Measurements from ENCODE around the gene AMIGO1.
"Not testable (repeated sequence)": the region's sequence is repeated elsewhere in the genome, so short reads cannot be mapped to it uniquely, and the experiment has no call there.

The AMIGO1 gene

GRCh38 chr1:109481646-109482045 lies 27.9 kb downstream of the AMIGO1 start:
- no peak for DNase-seq

GRCh38 chr1:109479901-109480300 lies 29.6 kb downstream of the AMIGO1 start:
- DNase-seq = no peak

GRCh38 chr1:109479311-109479710 lies 30.2 kb downstream of the AMIGO1 start:
- no peak for DNase-seq

GRCh38 chr1:109478806-109479205 lies 30.7 kb downstream of the AMIGO1 start:
- no peak for DNase-seq

GRCh38 chr1:109477821-109478220 lies 31.7 kb downstream of the AMIGO1 start:
- DNase-seq = no peak

- DNase-seq = no peak
Measured at GRCh38 chr1:109476825-109477224, 32.7 kb downstream of the AMIGO1 start.

- no peak for DNase-seq
Measured at GRCh38 chr1:109475261-109475660, 34.3 kb downstream of the AMIGO1 start.

- DNase-seq = no peak
Measured at GRCh38 chr1:109474697-109475096, 34.8 kb downstream of the AMIGO1 start.

GRCh38 chr1:109473284-109474057 lies 36.1 kb downstream of the AMIGO1 start:
- DNase-seq = not testable (repeated sequence)

GRCh38 chr1:109472779-109473178 lies 36.7 kb downstream of the AMIGO1 start:
- DNase-seq = no peak

GRCh38 chr1:109470245-109470644 lies 39.3 kb downstream of the AMIGO1 start:
- no peak for DNase-seq

- DNase-seq = no peak
Measured at GRCh38 chr1:109468903-109469302, 40.6 kb downstream of the AMIGO1 start.

GRCh38 chr1:109468061-109468460 lies 41.5 kb downstream of the AMIGO1 start:
- DNase-seq = no peak

- DNase-seq = no peak
Measured at GRCh38 chr1:109467301-109467777, 42.2 kb downstream of the AMIGO1 start.

GRCh38 chr1:109466452-109467300 lies 42.9 kb downstream of the AMIGO1 start, which contains the start of gene SYPL2:
Gene SYPL2 (plus strand): TSS chr1:109466546. CDS start chr1:109466844, 298 bp downstream.
- DNase-seq = no peak

GRCh38 chr1:109466125-109466451 lies 43.4 kb downstream of the AMIGO1 start:
- no peak for DNase-seq

GRCh38 chr1:109457819-109458218 lies 51.7 kb downstream of the AMIGO1 start:
- no peak for DNase-seq

- DNase-seq = no peak
Measured at GRCh38 chr1:109454497-109455133, 54.9 kb downstream of the AMIGO1 start.
